Epithelial cell of proximal tubule (primary cell): Measurements from ENCODE around the gene CLSTN1. TPM values are rescaled to one million over a fixed set of nuclear protein-coding genes. Genes with fewer than 3 reads are reported as not detected.

Source experiments
- DNase-seq: peaks from one replicate; pipeline ENCODE4 v3.0.0-alpha.2; 2011; ENCODE audit warnings: low read depth
- H3K4me3 ChIP-seq: 2 replicates; pipeline ENCODE4 v1.5.1; 2011; ENCODE audit warnings: low read depth, mild to moderate bottlenecking, low read length
- CTCF ChIP-seq: conservative IDR thresholded peaks from 2 replicates; pipeline ENCODE4 v1.5.1; 2012; ENCODE audit warnings: low read depth, mild to moderate bottlenecking, low read length
- total RNA-seq: library from RNA; depleted of rRNA; stranded (reverse); fragments of >200 nt; gene quantifications from 2 replicates; pipeline ENCODE4 v1.2.3, GENCODE V29; 2015

CLSTN1 gene
- total RNA-seq, 1 donor from 2014 or later = 87.5 TPM

GRCh38 chr1:9845914-9846313, 22.1 kb upstream of the CLSTN1 start:
- TF ChIP-seq CTCF = no peak
- no peak for DNase-seq
- H3K4me3 ChIP-seq = no peak overlapping the region

GRCh38 chr1:9844756-9845155, 21.0 kb upstream of the CLSTN1 start:
- TF ChIP-seq CTCF = no peak
- no peak for DNase-seq
- no peak overlapping the region for H3K4me3 ChIP-seq

GRCh38 chr1:9844106-9844505, 20.3 kb upstream of the CLSTN1 start:
- H3K4me3 ChIP-seq = no peak overlapping the region
- no peak for DNase-seq
- no peak for TF ChIP-seq CTCF

GRCh38 chr1:9843576-9843945, 19.8 kb upstream of the CLSTN1 start:
- no peak for DNase-seq
- H3K4me3 ChIP-seq = no peak overlapping the region
- no peak for TF ChIP-seq CTCF

GRCh38 chr1:9842781-9843575, 19.2 kb upstream of the CLSTN1 start:
- H3K4me3 ChIP-seq = no peak overlapping the region
- TF ChIP-seq CTCF = no peak
- DNase-seq = no peak

GRCh38 chr1:9842073-9842711, 18.4 kb upstream of the CLSTN1 start:
- no peak overlapping the region for H3K4me3 ChIP-seq
- no peak for TF ChIP-seq CTCF
- DNase-seq = no peak

- DNase-seq = no peak
- TF ChIP-seq CTCF = no peak
- no peak overlapping the region for H3K4me3 ChIP-seq
Observed at GRCh38 chr1:9841460-9841859, 17.7 kb upstream of the CLSTN1 start.
